GM19452 (cell line): ENCODE measurements around the gene TMEM258.

ENCODE experiments used
- ATAC-seq: cut with Tn5 transposase; IDR thresholded peaks from one replicate; pipeline ENCODE4 v1.9.1; 2021; ENCODE audit not compliant: unreplicated experiment

Gene TMEM258

DNA sequence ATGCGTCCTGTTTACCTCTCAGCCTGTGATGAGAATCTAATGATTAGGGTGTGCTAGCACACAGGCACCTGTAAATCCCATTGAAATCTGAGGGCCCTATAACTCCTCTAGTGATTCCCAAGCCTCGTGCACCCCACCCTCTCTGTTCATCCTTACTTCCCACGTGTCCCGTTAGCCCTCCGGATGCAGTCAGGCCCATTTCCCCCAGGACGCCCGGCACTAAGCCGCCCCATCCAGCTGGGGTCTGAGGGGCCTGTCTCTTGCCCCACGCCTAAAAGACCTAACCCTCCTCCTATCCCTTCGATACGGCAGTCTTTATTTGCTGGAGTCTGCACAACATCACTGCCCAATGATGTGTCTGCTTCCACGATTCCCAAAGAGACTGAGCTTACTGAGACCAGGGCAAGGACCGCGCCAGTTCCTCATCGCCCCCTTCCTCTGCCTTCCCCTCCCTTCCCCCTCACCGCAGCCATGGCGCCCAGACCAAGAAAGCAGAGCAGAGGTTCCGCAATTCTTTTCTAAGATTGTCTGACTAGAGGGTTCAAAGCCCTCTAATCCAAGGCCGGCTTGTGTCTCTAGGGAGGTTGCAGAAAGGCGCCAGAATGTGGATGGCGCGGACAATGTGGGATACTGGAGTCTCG, 34.7 kb upstream of the TMEM258 start:
- no peak for ATAC-seq

DNA sequence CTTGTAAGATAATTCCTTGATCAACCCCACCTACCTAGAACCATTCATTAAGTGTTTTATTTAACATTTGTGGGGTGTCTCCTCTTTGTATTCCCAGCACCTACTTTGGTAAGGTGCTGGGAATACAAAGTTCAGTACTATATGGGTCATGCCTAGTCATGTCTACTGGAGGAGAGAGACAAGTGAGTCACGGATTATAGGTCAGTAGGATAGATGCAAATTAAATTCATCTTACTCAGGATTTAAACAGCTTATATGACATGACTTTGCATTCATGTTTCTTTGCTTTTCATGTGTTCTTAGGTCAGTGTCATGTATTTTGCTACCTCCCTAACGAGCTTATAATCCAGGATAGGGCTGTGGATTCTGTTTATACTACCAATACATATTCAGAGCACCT, 27.8 kb upstream of the TMEM258 start:
- no peak for ATAC-seq

DNA sequence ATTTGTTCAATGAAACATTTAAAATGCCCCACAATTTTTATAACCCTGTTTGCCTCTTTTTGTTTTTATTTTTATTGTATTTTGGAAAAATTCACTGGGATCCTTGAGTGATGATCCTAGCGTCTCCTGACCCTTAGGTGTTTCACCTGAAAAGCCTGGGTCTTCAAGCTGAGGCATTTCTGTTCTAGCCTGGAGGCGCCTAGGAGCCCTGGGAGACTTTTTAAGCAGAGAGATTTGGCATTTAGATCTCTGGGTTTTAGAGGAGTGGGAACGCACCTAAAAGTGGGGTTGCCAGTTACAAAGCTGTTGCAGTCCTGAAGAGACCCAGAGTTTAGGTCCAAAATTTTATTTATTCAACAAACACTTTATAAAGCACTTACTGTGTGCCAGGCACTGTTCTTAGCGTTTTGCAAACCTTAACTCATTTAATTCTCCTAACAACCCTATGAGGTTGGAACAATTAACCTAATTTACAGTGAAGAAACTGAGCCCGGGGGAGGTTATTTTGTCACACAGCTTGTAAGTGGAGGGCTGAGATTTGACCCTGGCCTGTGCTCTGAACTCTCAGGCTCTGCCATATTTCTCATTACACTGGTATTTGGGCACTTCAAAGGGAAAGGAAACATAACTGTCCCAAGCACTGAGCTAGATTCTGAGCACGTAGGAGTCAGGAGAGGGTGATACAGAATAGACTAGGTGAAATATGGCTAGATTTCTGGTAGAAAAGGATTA, 25.2 kb upstream of the TMEM258 start:
- no peak for ATAC-seq

DNA sequence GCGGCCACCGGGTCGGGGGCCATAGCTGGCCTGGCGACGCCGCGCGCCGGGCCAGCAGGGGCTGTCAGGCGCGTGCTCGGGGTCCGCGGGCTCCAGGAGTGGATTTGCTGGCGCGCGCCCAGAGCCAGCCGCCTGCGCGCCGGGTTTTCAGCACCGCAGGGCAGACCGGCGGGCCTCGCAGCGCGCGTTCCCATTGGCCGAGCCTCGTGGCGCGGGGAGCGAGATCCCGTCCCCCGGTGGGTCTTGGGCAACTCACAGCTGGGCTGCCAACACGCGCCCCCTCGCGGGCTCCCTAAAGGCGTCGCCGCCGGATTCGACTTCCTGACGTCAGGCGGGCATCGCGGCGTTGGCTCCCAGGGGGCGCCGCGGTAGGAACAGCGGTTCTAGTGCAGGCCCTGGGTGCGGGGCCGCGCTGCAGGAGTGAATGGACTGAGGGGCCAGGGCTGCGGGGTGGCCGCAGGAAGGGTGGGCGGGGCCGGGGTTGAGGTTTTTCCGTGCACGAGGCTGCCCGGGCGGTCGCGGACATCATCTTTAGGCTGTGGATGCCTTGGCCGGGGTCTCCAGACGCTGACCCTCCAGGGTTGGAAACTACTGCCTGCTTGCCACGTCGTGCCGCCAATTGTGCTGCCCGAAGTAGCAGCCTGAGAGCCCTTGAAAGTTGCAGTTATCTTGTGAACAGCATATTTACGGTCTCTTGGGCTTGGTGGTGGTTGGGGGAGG, 24.5 kb upstream of the TMEM258 start, which contains the start of gene FADS1:
Gene FADS1, minus strand, starts transcription at position 268 of the 720 bp plus-strand sequence. Its CDS starts 74 bp downstream, at position 194.
- peak; percentile 48 for ATAC-seq

DNA sequence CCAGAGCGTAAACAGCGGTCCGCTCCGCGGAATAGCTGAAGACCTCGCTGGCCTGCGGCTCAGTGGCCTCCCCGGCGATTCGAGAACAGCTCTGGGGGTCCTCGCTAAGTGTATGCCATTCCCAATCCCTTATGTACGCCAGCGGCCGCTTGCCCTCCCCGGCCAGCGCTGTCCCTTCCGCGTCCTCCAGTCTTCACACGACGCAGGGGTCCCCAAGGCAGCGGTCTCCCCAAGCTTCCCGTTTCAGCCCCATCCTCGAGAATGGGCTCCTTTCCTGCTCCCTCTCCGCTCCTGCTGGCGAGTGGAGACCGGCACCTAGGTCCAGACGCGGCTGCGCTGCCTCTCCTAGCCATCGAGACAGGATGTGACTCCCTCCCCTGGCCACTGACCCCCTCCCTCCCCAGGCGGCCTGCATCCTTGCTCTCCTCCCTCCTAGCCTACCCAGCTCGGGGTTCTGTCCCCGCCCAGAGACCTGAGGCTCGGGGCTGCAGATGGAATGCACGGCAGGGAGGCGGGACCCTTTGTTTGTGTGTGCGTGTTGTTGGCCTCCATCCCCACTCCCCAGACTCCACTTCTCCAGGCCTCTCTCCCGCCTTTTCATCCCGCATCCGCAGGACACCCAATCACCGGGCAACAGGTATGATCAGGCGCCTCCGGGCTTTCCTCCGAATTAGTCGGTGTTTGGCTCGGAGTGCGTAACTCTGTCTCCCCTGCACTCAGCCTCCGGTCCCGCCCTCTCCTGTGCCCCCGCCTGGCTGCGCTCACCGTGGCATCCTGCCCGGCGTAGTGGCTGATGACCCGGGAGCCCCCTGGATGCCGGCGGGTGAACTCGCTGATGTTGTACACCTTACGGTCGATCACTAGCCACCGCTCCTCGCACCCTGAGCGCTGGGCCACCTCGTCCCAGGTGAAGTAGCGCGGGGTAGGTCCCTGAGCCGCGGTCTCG, 23.7 kb upstream of the TMEM258 start:
- ATAC-seq: peak; percentile 42

DNA sequence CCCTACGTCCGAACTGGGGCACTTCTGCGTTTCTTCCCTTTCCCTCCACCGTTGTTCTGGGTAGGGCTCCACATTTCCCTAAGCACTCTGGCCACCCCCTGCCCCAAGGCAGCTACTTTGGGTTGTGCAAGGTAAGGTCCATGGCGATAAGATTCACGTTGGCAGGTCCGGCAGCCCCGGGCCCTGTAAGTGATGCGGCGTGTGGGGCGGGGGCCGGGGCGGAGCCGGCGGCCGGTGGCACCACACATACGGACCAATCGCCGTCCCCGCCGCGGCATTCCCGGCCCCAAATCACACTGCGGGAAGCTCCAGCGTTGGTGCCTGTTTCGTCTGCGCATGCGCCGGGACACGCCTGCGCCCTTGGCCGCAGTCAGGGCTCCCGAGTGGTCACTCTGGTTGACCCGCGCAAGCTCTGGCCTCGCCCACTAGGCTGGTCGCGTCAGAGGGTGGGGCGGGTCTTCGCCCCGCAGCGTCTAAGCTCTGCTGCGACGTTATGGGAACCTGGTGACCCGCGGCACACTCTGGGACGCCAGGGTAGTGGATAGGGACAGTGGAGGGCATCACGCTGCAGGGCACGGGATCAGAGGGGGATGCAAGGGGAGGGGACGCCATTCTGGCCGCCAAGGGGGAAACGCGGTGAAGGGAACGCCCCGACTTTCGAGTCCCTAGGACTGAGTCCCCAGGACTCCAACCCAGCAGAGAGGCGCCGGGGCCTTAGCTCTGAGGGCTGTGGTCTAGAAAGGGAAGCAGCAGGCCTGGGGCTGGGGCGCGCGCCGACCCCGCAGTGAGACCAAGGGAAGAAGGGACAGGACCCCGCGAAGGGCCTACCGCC, 22.8 kb upstream of the TMEM258 start:
- peak; percentile 51 for ATAC-seq

DNA sequence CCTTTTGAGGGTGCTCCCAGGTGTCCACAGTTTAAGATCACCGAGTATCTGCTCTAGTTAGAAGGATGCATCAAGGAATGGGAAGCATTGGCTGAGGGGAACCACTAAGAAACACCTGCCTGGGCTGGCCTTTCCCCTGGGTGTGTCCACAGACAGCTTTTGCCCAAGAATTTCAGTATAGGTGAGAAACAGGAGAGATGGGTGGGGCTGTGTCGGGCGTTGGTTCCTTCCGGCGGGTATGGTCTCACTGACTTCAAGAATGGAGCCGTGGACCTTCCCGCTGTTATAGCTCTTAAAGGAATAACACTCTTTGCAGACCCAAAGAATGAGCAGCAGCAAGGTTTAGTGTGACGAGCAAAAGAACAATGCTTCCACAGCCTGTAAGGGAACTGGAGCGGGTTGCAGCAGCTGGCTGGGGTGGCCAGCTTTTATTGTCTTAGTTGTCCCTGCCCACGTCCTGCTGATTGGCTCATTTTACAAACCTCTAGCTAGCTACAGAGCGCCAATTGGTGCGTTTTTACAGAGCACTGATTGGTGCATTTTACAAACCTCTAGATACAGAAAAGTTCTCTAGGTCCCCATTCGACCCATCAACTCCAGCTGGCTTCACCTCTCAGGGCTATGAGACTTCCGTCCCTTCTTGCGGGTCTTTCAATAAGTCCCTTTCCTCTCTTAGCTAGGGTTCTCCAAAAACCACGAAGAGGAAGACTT, 22.0 kb upstream of the TMEM258 start:
- no peak for ATAC-seq

DNA sequence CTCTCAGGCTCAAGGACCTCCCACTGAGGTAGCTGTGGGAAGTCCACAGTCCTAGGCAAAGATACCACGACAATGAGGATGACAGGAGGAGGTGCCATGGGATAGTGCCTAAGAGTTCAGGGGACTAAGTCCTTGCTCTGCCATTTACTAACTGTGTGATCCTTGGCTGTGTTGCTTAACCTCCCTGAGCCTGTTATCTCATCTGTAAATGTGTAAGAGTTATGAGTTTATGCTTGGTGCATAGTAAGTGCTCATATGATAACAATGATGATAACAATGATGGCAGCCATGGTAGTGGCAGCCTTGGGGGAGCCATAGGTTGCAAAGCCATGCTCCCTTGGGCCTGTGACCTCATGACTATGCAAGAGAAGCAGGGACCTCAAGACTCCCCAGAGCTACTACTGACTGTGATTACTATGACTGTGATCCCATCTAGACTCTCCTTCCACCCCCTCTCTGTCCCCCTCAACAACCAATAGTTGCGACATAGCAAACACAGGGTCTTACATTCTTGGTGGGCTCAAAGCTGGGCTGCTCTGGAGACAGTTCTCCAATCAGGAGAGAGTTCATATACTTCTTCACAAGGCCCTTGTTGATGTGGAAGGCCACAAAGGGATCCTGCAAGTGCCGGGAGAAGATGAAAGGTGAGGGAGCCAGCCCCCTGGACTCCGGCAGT, 20.5 kb upstream of the TMEM258 start:
- ATAC-seq: no peak

DNA sequence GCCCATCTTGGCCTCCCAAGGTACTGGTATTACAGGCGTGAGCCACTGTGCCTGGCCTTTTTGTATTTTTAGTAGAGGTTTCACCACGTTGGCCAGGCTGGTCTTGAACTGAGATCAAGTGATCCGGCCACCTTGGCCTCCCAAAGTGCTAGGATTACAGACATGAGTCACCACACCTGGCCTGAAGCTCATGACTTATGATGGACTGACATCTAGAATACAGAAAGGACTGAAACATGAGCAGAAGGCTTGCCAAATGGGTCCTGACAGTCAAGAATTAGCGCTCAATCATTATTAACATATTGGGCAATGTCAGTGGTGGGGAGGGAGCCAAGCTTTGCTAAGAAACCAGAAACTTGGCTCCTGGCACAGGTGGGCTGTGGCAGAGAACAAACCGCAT, 19.4 kb upstream of the TMEM258 start:
- no peak for ATAC-seq

DNA sequence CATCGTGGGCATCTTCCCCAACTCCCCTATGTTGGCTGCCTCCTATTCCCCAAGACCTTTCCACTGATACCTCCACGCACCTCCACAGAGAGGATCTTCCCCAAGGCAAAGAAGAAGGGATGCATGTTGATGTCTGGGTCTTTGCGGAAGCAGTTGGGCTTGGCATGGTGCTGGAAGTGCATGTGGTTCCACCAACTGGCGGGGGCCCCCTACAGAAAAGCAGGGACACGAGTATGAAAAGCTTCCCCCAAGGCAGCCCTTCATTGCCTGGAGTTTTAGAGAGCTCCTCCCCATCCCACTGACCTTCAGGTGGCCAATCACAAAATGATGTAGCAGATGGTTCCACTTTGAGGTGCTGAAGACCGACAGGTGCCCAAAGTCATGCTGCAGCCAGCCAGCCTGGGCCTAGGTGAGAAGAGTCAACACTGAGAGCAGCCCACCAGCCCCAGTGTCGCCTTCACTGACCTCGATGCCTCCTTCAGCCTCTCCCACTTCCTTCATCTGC, 18.3 kb upstream of the TMEM258 start:
- ATAC-seq: no peak

DNA sequence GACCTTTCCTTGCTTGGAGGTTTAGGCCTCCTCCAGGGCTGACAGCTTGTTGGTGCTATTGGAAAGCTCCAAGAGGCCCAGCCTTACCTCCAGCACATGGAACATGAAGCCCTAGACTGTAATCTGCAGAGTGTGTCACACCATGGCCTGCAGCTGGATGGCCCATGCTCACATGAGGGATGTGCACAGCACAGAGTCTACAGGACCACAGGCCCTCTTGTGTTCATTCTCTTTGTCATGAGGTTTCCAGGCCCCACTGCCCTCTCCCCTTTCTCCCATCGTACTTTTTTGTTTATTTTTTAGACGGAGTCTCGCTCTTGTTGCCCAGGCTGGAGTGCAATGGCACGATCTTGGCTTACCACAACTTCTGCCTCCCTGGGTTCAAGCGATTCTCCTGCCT, 14.4 kb upstream of the TMEM258 start:
- ATAC-seq: no peak

DNA sequence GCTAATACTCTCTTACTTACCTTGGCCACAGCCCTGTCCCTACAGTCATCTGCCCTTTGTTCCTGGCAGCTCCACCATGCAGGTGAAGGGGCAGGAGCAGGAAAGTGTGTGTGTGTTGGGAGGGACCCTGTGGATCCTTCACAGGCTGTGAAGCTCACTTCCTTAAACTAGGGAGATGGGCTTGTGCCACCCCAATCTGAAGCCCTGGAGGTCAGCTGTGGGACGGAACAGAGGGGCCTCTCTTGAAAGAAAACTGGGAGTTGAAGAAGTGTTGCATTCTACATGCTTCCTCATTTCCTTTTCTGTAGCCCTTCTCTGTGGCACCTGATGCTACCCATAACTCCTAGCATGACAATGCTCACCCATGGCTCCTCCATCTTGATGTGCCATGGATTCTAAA, 12.7 kb upstream of the TMEM258 start:
- no peak for ATAC-seq

DNA sequence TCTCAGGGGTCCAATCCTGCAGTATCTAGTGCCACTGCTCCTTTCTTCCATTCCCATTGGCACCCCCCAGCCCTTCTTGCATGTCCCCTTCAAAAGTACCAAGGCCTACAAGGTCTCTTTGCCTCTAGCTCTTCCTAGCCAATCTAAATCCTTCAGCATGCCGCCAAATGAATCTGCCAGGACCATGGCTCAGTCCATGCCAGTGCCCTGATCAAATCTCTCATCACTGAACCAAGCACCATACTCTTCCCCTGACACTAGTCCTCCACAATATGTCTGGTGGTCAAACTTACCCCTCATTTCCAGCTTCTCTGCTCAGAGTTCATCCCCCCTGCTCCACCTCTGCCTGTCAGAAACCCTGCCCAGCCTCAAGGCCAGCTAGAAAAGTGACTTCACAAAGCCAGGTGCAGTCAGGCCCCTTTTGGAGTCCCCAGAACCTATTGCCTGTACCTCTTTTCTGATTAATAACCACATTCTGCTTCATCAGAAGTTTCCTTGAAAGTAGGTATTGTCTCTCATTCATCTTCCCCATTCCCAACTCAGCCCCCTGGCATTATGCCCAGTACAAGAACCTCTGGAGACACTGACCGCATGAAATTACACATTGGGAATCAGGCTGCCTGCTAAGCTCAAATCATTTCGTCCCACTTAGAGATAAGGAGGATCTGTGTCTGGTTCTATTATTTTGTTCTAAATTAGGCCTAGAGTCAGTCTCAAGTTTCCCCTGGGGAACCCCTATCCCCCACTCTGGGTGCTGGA, 11.7 kb upstream of the TMEM258 start:
- no peak for ATAC-seq

DNA sequence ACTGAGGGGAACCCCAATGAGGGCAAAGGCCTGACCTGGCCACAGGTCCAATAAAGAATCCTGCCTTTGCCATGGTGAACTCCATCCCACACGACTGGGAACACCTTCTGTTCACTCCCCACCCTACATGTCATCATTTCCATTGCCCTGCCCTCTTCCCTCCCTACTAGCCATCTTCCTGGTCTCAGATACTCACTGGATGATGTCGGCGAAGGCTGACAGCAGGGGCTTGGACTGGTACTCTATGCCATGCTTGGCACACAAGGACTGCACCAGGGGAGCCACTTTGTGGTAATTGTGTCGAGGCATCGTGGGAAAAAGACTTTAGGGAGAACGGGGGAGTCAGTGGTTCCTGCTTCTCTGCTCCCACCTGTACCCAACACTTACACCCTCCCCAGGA, 10.2 kb upstream of the TMEM258 start:
- no peak for ATAC-seq

DNA sequence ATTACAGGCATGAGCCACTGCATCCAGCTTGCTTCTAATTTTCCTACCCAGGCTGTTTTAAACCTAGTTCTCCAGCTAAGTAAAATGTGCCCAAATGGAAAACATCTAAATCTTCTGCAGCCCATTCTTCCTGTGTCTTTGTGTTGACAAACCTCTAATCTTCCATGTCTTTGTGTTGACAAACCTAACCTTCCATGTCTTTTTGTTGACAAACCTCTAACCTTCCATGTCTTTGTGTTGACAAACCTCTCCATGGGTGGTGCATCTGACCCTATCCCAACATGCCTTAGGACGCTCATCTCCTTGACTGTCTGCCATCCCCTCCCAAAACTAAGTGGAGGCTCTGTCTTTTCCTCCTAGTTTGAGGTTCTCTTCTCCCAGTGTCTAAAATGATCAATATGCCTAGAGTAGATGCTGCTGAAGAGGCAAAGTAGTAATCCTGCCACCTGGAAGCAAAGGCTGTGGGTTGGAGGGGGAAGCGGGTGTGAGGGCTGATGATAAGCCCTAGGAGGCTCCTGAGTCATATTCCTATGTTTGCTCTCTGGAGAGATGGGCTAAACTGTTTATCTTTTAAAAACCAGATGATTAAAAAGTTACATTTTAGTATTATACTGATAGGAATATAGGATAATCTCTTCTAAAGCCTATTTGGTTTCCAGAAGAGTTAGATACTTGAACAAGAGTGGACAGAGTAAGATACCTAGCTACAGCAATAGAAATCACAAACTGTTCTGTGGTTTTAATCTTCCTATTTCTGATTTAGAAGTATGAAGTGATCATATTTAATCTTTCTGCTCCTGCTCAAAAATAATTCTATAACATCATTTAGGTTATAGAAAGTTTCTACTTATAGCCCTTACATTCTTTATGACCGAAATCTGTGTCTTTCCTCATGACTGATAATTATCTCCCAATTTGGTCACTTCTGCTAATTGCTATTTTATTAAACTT, 8.2 kb upstream of the TMEM258 start:
- ATAC-seq: no peak

DNA sequence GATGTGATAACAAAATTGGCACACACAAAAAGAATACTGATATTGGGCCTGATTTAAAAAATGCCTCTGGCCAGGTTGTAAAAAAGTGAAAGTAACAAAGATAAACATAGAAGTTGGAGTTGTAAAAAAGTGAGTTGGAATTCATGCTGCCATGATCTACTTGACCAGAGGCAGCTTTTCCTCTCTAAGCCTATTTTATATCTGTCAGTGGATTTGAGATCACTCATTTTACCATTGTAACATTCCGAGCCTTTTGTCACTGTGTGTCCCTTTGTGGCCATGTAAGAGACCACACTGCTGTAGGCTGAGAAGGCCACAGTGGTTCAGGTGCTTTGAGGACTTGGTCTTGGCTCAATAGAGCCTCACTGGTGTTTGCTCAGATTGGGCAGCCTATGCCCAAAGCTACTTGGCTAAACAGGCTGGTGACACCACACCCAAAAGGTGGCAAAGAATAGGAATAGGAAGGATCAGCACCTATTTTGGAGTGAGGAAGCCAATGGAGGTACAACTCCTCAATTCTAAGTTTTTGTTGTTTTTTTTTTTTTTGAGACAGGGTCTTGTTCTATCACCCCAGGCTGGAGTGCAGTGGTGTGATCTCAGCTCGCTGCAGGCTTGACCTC, 7.4 kb upstream of the TMEM258 start:
- ATAC-seq: no peak
